HepG2 (cell line): ENCODE results near the gene TSPAN17. TPM values are rescaled to one million over a fixed set of nuclear protein-coding genes. Genes with fewer than 3 reads are reported as not detected.

Experiments used
- ARNT2 ChIP-seq: sonication (generic); formaldehyde crosslinking; IDR thresholded peaks from 2 replicates; pipeline ENCODE4 v1.8.0; 2022; ENCODE audit warnings: mild to moderate bottlenecking, low read depth, missing genetic modification reagents, moderate library complexity
- CERS6 ChIP-seq: sonication (generic); formaldehyde crosslinking; IDR thresholded peaks from 2 replicates; pipeline ENCODE4 v1.5.0; 2020; ENCODE audit warnings: missing genetic modification reagents
- EZH2 ChIP-seq: conservative IDR thresholded peaks from 2 replicates; pipeline ENCODE4 v1.6.1; 2012; ENCODE audit warnings: mild to moderate bottlenecking, low read depth, low read length, moderate library complexity
- HOXD1 ChIP-seq: sonication (generic); formaldehyde crosslinking; IDR thresholded peaks from 2 replicates; pipeline ENCODE4 v1.5.0; 2020; ENCODE audit warnings: missing genetic modification reagents
- MAFK ChIP-seq, 2 experiments: IDR thresholded peaks in 1 of 2; conservative IDR thresholded peaks in 1 of 2; 2 replicates each; pipeline ENCODE4 v1.6.1; 2011; ENCODE audit warnings: improper control_type of control experiment in 2 of 2, low read length in 2 of 2
- NFAT5 ChIP-seq: sonication (generic); formaldehyde crosslinking; IDR thresholded peaks from 2 replicates; pipeline ENCODE4 v1.4.0; 2020; ENCODE audit warnings: missing genetic modification reagents
- NFIC ChIP-seq: IDR thresholded peaks from 2 replicates; pipeline ENCODE4 v1.6.1; 2012; ENCODE audit warnings: mild to moderate bottlenecking, low read length, inconsistent platforms
- NR2F1 ChIP-seq, 2 experiments: fragments of 450-650 bp in 1 of 2; formaldehyde crosslinking in 1 of 2; IDR thresholded peaks; 2 replicates each; pipeline versions ENCODE4 v1.5.0 to v1.6.1; 2016 to 2020; ENCODE audit warnings: mild to moderate bottlenecking in 1 of 2, missing compliant biosample characterization in 1 of 2, missing genetic modification reagents in 1 of 2, moderate library complexity in 1 of 2
- POLR2AphosphoS2 ChIP-seq: IDR thresholded peaks from 2 replicates; pipeline ENCODE4 v1.6.1; 2011; ENCODE audit warnings: low read depth, low read length, improper control_type of control experiment
- PREB ChIP-seq: sonication (generic); formaldehyde crosslinking; IDR thresholded peaks from 2 replicates; pipeline ENCODE4 v1.4.0; 2020; ENCODE audit warnings: missing genetic modification reagents
- RFX3 ChIP-seq: IDR thresholded peaks from 2 replicates; pipeline ENCODE4 v1.6.1; 2016; ENCODE audit warnings: missing biosample characterization, missing genetic modification reagents
- TCF7 ChIP-seq: sonication (generic); IDR thresholded peaks from 2 replicates; pipeline ENCODE4 v1.6.1; 2016; ENCODE audit warnings: antibody characterized with exemption, low read depth
- YY1 ChIP-seq: IDR thresholded peaks from 2 replicates; pipeline ENCODE4 v1.6.1; 2011; ENCODE audit warnings: low read length, low read depth, moderate library complexity, mild to moderate bottlenecking; ENCODE audit not compliant: insufficient read depth, insufficient replicate concordance
- ZC3H13 ChIP-seq: sonication (generic); formaldehyde crosslinking; IDR thresholded peaks from 2 replicates; pipeline ENCODE4 v1.8.1; 2023; ENCODE audit warnings: mild to moderate bottlenecking, missing genetic modification reagents, moderate library complexity
- ZNF253 ChIP-seq: sonication (generic); formaldehyde crosslinking; IDR thresholded peaks from 2 replicates; pipeline ENCODE4 v1.8.0; 2022; ENCODE audit warnings: mild to moderate bottlenecking, missing genetic modification reagents, borderline replicate concordance
- ZNF569 ChIP-seq: sonication (generic); formaldehyde crosslinking; IDR thresholded peaks from 2 replicates; pipeline ENCODE4 v1.5.0; 2020; ENCODE audit warnings: mild to moderate bottlenecking, missing genetic modification reagents, moderate library complexity, borderline replicate concordance
- ZNF577 ChIP-seq: sonication (generic); formaldehyde crosslinking; IDR thresholded peaks from 2 replicates; pipeline ENCODE4 v1.4.0; 2020; ENCODE audit warnings: mild to moderate bottlenecking, low read depth, missing genetic modification reagents, borderline replicate concordance
- ZNF737 ChIP-seq: sonication (generic); formaldehyde crosslinking; IDR thresholded peaks from 2 replicates; pipeline ENCODE4 v1.5.0; 2020; ENCODE audit warnings: missing genetic modification reagents, mild to moderate bottlenecking, borderline replicate concordance
- ZNF747 ChIP-seq: sonication (generic); formaldehyde crosslinking; IDR thresholded peaks from 2 replicates; pipeline ENCODE4 v1.8.1; 2023; ENCODE audit warnings: missing genetic modification reagents, mild to moderate bottlenecking, borderline replicate concordance
- polyA plus RNA-seq, 8 experiments: library from polyadenylated mRNA; depleted of rRNA in 3 of 8; stranded (reverse) in 7 of 8; unstranded in 1 of 8; fragments of >200 nt; fragmentation: Illumina TruSeq in 4 of 8; extraction: Trizol in 4 of 8; gene quantifications; 2 replicates each; pipeline versions ENCODE4 v1.2.1 to v1.2.3, GENCODE V29; 2011 to 2016; ENCODE audit warnings: low read depth in 4 of 8, missing spikeins in 1 of 8, mixed read lengths in 1 of 8; ENCODE audit not compliant: insufficient read depth in 1 of 8
- total RNA-seq, 5 experiments: library from RNA; depleted of rRNA; stranded (reverse); fragments of >200 nt; fragmentation: Illumina TruSeq; extraction: Trizol; gene quantifications; 2 replicates each; pipeline ENCODE4 v1.2.3, GENCODE V29; 2016; ENCODE audit warnings: low read depth in 1 of 5
- TF ChIP-seq, protein P1 (sequence below): fragments of 450-650 bp; IDR thresholded peaks from 2 replicates; pipeline ENCODE4 v1.6.1; 2016
- TF ChIP-seq, protein P2 (sequence below): sonication (generic); formaldehyde crosslinking; IDR thresholded peaks from 2 replicates; pipeline ENCODE4 v1.8.0; 2022; ENCODE audit warnings: missing genetic modification reagents, mild to moderate bottlenecking, borderline replicate concordance

Gene TSPAN17
- total and polyA plus RNA-seq, 2 of the 13 experiments (the other 11 are each of a cell fraction or from before 2014, with no cell fraction given) = 11.5 to 15.0 TPM

GRCh38 chr5:176611435-176611834 is 35.8 kb upstream of the TSPAN17 start (continued):
- TF ChIP-seq, protein P1, sequence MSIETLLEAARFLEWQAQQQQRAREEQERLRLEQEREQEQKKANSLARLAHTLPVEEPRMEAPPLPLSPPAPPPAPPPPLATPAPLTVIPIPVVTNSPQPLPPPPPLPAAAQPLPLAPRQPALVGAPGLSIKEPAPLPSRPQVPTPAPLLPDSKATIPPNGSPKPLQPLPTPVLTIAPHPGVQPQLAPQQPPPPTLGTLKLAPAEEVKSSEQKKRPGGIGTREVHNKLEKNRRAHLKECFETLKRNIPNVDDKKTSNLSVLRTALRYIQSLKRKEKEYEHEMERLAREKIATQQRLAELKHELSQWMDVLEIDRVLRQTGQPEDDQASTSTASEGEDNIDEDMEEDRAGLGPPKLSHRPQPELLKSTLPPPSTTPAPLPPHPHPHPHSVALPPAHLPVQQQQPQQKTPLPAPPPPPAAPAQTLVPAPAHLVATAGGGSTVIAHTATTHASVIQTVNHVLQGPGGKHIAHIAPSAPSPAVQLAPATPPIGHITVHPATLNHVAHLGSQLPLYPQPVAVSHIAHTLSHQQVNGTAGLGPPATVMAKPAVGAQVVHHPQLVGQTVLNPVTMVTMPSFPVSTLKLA = no peak
- 0 out of 2 replicates have a peak, but pooled peaks have one; percentile 50 for TF ChIP-seq ARNT2 (CRISPR knock-in tag)
- TF ChIP-seq ZNF737 (CRISPR knock-in tag) = no peak
- TF ChIP-seq EZH2 = no peak
- TF ChIP-seq ZNF577 (CRISPR knock-in tag) = no peak
- 0 out of 2 replicates have a peak, but pooled peaks have one; percentile 40 for TF ChIP-seq ZNF253 (CRISPR knock-in tag)
- no peak for TF ChIP-seq NR2F1 (CRISPR knock-in tag; IDR thresholded peaks at IDR 0.05)
- no peak for TF ChIP-seq ZNF569 (CRISPR knock-in tag)
- TF ChIP-seq MAFK (conservative IDR thresholded peaks at IDR 0.05 in 1 of 2, IDR thresholded peaks at IDR 0.05 in 1 of 2; ENCODE audit: low read length in 2 of 2) = no peak
- no peak for TF ChIP-seq ZC3H13
- TF ChIP-seq POLR2AphosphoS2 = no peak
- no peak for TF ChIP-seq RFX3 (CRISPR knock-in tag)
- TF ChIP-seq, protein P2, sequence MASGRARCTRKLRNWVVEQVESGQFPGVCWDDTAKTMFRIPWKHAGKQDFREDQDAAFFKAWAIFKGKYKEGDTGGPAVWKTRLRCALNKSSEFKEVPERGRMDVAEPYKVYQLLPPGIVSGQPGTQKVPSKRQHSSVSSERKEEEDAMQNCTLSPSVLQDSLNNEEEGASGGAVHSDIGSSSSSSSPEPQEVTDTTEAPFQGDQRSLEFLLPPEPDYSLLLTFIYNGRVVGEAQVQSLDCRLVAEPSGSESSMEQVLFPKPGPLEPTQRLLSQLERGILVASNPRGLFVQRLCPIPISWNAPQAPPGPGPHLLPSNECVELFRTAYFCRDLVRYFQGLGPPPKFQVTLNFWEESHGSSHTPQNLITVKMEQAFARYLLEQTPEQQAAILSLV (CRISPR knock-in tag) = no peak
- TF ChIP-seq YY1 = no peak
- TF ChIP-seq PREB (CRISPR knock-in tag) = no peak
- no peak for TF ChIP-seq NFIC
- no peak for TF ChIP-seq TCF7
- no peak for TF ChIP-seq CERS6 (CRISPR knock-in tag)
- peak; percentile 57; the same call in 1 of the 2 replicates for TF ChIP-seq HOXD1 (CRISPR knock-in tag)
- peak; percentile 64; the same call in 1 of the 2 replicates for TF ChIP-seq NFAT5
- TF ChIP-seq ZNF747 (CRISPR knock-in tag) = no peak
